HepG2 (cell line): ENCODE results near the gene PLD6. TPM values are rescaled to one million over a fixed set of nuclear protein-coding genes. Genes with fewer than 3 reads are reported as not detected.

Experiments used
- FOXA3 ChIP-seq: IDR thresholded peaks from 2 replicates; pipeline ENCODE4 v1.6.1; 2016; ENCODE audit warnings: missing genetic modification reagents, missing compliant biosample characterization
- GATAD1 ChIP-seq: IDR thresholded peaks from 2 replicates; pipeline ENCODE4 v1.6.1; 2016; ENCODE audit warnings: missing genetic modification reagents, missing compliant biosample characterization
- JARID2 ChIP-seq: sonication (generic); formaldehyde crosslinking; IDR thresholded peaks from 2 replicates; pipeline ENCODE4 v1.8.1; 2023; ENCODE audit warnings: missing genetic modification reagents, inconsistent platforms; ENCODE audit not compliant: insufficient replicate concordance
- KMT2B ChIP-seq: IDR thresholded peaks from 2 replicates; pipeline ENCODE4 v1.6.1; 2016; ENCODE audit warnings: missing genetic modification reagents, missing compliant biosample characterization
- NCOA1 ChIP-seq: sonication (generic); formaldehyde crosslinking; IDR thresholded peaks from 2 replicates; pipeline ENCODE4 v1.9.0; 2021; ENCODE audit warnings: missing genetic modification reagents
- NCOA5 ChIP-seq: sonication (generic); formaldehyde crosslinking; IDR thresholded peaks from 2 replicates; pipeline ENCODE4 v1.4.0; 2020; ENCODE audit warnings: missing genetic modification reagents
- NFIB ChIP-seq: sonication (generic); formaldehyde crosslinking; IDR thresholded peaks from 2 replicates; pipeline ENCODE4 v1.9.0; 2021; ENCODE audit warnings: missing genetic modification reagents, mild to moderate bottlenecking, borderline replicate concordance
- POLR2AphosphoS5 ChIP-seq: IDR thresholded peaks from 2 replicates; pipeline ENCODE4 v1.6.1; 2012; ENCODE audit warnings: low read depth, low read length
- STAT5B ChIP-seq: sonication (generic); formaldehyde crosslinking; IDR thresholded peaks from 2 replicates; pipeline ENCODE4 v1.4.0; 2020; ENCODE audit warnings: missing genetic modification reagents
- ZC3H13 ChIP-seq: sonication (generic); formaldehyde crosslinking; IDR thresholded peaks from 2 replicates; pipeline ENCODE4 v1.8.1; 2023; ENCODE audit warnings: mild to moderate bottlenecking, missing genetic modification reagents, moderate library complexity
- ZNF331 ChIP-seq: sonication (generic); formaldehyde crosslinking; IDR thresholded peaks from 2 replicates; pipeline ENCODE4 v1.4.0; 2020; ENCODE audit warnings: missing genetic modification reagents
- ZNF609 ChIP-seq: sonication (generic); formaldehyde crosslinking; IDR thresholded peaks from 2 replicates; pipeline ENCODE4 v1.4.0; 2020; ENCODE audit warnings: mild to moderate bottlenecking, missing genetic modification reagents, borderline replicate concordance
- ZNF710 ChIP-seq: sonication (generic); formaldehyde crosslinking; IDR thresholded peaks from 2 replicates; pipeline ENCODE4 v1.5.0; 2020; ENCODE audit warnings: mild to moderate bottlenecking, missing genetic modification reagents, borderline replicate concordance
- ZNF788 ChIP-seq: sonication (generic); formaldehyde crosslinking; IDR thresholded peaks from 2 replicates; pipeline ENCODE4 v1.5.0; 2020; ENCODE audit warnings: mild to moderate bottlenecking, missing genetic modification reagents, borderline replicate concordance
- polyA plus RNA-seq, 8 experiments: library from polyadenylated mRNA; depleted of rRNA in 3 of 8; stranded (reverse) in 7 of 8; unstranded in 1 of 8; fragments of >200 nt; fragmentation: Illumina TruSeq in 4 of 8; extraction: Trizol in 4 of 8; gene quantifications; 2 replicates each; pipeline versions ENCODE4 v1.2.1 to v1.2.3, GENCODE V29; 2011 to 2016; ENCODE audit warnings: low read depth in 4 of 8, missing spikeins in 1 of 8, mixed read lengths in 1 of 8; ENCODE audit not compliant: insufficient read depth in 1 of 8
- total RNA-seq, 5 experiments: library from RNA; depleted of rRNA; stranded (reverse); fragments of >200 nt; fragmentation: Illumina TruSeq; extraction: Trizol; gene quantifications; 2 replicates each; pipeline ENCODE4 v1.2.3, GENCODE V29; 2016; ENCODE audit warnings: low read depth in 1 of 5
- TF ChIP-seq, protein P1 (sequence below): sonication (generic); formaldehyde crosslinking; IDR thresholded peaks from 2 replicates; pipeline ENCODE4 v1.9.0; 2021; ENCODE audit warnings: missing genetic modification reagents, mild to moderate bottlenecking, borderline replicate concordance
- TF ChIP-seq, protein P2 (sequence below): sonication (generic); formaldehyde crosslinking; IDR thresholded peaks from 2 replicates; pipeline ENCODE4 v1.4.0; 2020; ENCODE audit warnings: missing genetic modification reagents
- TF ChIP-seq, protein P3 (sequence below): IDR thresholded peaks from 2 replicates; pipeline ENCODE4 v1.6.1; 2016; ENCODE audit warnings: mild to moderate bottlenecking, missing biosample characterization, missing genetic modification reagents

PLD6 gene
- total and polyA plus RNA-seq, 2 of the 13 experiments (the other 11 are each of a cell fraction or from before 2014, with no cell fraction given), result 5.2 to 11.4 TPM

DNA sequence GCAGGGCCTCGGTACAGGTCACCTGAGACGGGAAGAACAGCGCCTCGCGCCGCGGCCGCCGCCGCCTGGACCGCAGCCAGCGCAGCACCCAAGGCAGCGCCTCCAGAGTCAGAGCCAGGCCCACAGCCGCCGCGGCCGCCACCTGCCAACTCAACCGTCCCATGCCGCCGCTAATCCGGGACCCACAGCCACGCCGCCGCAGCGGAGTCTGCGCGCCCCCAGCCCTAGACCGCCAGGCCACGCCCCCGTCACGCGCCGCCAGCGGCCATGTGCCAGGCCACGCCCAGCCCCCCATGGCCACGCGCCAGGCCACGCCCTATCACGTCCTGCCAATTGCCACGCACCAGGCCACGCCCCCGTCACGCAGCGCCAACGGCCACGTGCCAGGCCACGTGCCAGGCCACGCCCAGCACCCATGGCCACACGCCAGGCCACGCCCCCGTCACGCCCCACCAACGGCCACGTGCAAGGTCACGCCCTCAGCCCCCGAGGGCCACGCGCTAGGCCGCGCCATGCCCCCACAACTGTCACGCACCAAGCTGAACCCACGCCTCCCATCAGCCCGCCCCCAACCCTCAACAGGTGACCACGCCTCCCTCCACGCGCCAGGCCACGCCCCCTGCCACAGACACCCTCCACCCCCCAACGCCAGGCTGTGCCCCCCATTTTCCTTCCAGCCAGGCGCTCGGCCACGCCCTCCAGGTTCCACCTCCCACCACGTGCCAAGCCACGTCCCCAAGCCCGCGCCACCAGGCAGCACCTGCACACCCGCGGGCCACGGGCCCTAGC, at the start of gene PLD6 (continued):
- TF ChIP-seq GATAD1 (CRISPR knock-in tag) (no peak), POLR2AphosphoS5 (0 out of 2 replicates have a peak, but pooled peaks have one; percentile 40), ZNF788 (CRISPR knock-in tag) (peak; percentile 98), FOXA3 (CRISPR knock-in tag) (0 out of 2 replicates have a peak, but pooled peaks have one; percentile 23), ZC3H13 (CRISPR knock-in tag) (peak; percentile 89), NCOA1 (CRISPR knock-in tag) (peak; percentile 46; the same call in 1 of the 2 replicates), JARID2 (CRISPR knock-in tag) (no peak), ZNF609 (CRISPR knock-in tag) (peak; percentile 74), NFIB (no peak; the same call in 1 of the 2 replicates), STAT5B (CRISPR knock-in tag) (no peak), ZNF710 (CRISPR knock-in tag) (peak; percentile 31), NCOA5 (CRISPR knock-in tag) (no peak), ZNF331 (peak; percentile 45; the same call in 1 of the 2 replicates), KMT2B (CRISPR knock-in tag) (peak; percentile 50; the same call in 1 of the 2 replicates)
- TF ChIP-seq, protein P1, sequence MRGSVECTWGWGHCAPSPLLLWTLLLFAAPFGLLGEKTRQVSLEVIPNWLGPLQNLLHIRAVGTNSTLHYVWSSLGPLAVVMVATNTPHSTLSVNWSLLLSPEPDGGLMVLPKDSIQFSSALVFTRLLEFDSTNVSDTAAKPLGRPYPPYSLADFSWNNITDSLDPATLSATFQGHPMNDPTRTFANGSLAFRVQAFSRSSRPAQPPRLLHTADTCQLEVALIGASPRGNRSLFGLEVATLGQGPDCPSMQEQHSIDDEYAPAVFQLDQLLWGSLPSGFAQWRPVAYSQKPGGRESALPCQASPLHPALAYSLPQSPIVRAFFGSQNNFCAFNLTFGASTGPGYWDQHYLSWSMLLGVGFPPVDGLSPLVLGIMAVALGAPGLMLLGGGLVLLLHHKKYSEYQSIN, result no peak
- TF ChIP-seq, protein P2, sequence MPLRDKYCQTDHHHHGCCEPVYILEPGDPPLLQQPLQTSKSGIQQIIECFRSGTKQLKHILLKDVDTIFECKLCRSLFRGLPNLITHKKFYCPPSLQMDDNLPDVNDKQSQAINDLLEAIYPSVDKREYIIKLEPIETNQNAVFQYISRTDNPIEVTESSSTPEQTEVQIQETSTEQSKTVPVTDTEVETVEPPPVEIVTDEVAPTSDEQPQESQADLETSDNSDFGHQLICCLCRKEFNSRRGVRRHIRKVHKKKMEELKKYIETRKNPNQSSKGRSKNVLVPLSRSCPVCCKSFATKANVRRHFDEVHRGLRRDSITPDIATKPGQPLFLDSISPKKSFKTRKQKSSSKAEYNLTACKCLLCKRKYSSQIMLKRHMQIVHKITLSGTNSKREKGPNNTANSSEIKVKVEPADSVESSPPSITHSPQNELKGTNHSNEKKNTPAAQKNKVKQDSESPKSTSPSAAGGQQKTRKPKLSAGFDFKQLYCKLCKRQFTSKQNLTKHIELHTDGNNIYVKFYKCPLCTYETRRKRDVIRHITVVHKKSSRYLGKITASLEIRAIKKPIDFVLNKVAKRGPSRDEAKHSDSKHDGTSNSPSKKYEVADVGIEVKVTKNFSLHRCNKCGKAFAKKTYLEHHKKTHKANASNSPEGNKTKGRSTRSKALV (CRISPR knock-in tag), result no peak
- TF ChIP-seq, protein P3, sequence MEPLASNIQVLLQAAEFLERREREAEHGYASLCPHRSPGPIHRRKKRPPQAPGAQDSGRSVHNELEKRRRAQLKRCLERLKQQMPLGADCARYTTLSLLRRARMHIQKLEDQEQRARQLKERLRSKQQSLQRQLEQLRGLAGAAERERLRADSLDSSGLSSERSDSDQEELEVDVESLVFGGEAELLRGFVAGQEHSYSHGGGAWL (CRISPR knock-in tag), result peak; percentile 94
